AG04449 (cell line): ENCODE data around the gene TANGO2.

Experiments used
- CTCF ChIA-PET: fragments of 350-600 bp; formaldehyde crosslinking; extraction: SDS; loops from one replicate; lab custom pipeline; 2021; ENCODE audit warnings: antibody characterized with exemption; lab: Yijun Ruan, JAX
- POLR2A ChIA-PET: fragments of 400-600, 350-600 bp; formaldehyde crosslinking; extraction: SDS; loops from one replicate; lab custom pipeline; 2020; ENCODE audit warnings: antibody characterized with exemption, inconsistent platforms; lab: Yijun Ruan, JAX
- DNase-seq: peaks from one replicate; pipeline ENCODE4 v3.0.0-alpha.2; 2010; ENCODE audit warnings: low read depth, low spot score
- H3K4me3 ChIP-seq: 2 replicates; pipeline ENCODE4 v1.5.1; 2011; ENCODE audit warnings: low read depth, mild to moderate bottlenecking, control low read depth, low read length
- CTCF ChIP-seq: IDR thresholded peaks from one replicate; pipeline ENCODE4 v1.5.1; 2011; ENCODE audit warnings: mild to moderate bottlenecking, moderate library complexity, low read length, control low read depth, inconsistent platforms; ENCODE audit not compliant: insufficient read depth; ENCODE audit errors: missing control alignments

Gene TANGO2

DNA sequence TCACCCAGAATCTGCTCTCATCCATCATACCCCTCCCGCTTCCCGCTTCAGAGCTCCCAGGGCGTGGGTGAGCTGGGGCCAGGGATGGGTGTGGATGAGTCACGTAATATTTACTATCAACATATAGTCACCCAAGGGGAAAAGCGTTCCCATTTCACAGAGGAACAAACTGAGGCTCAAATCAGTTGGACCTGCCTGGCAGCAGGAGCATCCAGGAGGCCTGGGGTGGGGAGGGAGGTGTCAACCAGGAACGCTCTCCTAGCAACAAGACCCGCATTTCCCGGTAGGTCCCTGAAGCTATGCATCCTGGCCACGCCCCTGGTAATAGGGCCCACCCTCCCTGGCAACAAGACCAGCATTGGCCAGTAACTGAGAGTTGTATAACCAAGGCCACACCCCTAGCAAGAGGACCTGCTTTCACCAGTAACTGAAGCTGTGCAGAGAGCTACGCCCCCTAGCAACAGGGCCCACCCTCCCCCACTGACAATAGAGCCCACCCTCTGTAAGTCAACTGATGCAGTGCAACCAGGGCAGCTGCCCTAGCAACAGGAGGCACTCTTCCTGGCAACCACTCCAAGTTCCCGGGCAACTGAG is 46.5 kb upstream of the TANGO2 start:
- no peak for TF ChIP-seq CTCF
- ChIA-PET POLR2A (no interaction called here), CTCF (interaction anchor here (0.6 to 11.5 kb wide), 7 partner anchors 10 to 244 kb away, joined by 3 to 172 read pairs (median 5); no protein-coding TSS in a partner anchor)
- no peak for DNase-seq
- no peak overlapping the region for H3K4me3 ChIP-seq

DNA sequence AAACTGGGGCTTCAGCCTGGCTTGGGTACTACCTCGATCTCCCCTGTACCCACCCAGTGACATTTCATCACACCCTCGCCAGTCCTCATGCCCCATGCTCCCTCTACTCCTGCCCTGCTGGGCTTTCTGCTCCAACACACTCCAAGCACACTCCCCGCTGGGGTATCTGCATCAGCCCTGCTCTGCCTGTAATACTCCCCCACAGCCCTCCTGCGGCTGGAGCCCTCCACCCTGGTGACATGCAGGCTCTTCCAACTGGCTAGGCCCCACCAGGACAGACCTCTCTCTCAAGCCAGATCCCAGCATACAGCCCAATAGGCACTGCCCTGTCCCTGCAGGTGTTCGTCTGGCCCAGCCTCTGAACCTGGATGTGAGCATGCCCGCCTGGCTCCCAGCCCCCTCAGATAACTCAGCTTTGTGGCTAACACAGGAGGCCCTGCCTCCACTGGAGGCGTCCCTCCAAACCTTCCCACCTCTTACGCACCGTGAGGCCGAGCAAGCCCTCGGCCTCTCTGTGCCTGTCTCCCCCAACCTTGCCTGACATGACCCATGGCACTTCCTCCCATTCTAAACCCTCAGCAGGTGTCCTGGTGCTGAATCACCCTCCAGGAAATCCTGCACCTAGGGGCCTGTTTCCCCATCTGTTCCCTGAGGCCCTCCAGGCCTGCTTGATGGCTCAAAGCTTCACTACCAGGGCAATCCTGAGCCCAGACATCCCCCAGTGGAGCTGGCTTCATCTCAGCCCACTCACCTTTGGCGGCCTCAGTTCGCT is 45.8 kb upstream of the TANGO2 start:
- ChIA-PET POLR2A (no interaction called here), CTCF (interaction anchor here (0.6 to 11.5 kb wide), 4 partner anchors 9 to 143 kb away, joined by 3 to 172 read pairs (median 16); no protein-coding TSS in a partner anchor)
- no peak overlapping the region for H3K4me3 ChIP-seq
- TF ChIP-seq CTCF = no peak
- DNase-seq = no peak

GRCh38 chr22:19975707-19976035 is 45.2 kb upstream of the TANGO2 start:
- no peak for TF ChIP-seq CTCF
- no peak overlapping the region for H3K4me3 ChIP-seq
- CTCF ChIA-PET = interaction anchor here (6.0 to 11.5 kb wide), 2 partner anchors 8 to 37 kb away, joined by 28 to 172 read pairs; no protein-coding TSS in a partner anchor
- DNase-seq = no peak
- POLR2A ChIA-PET = no interaction called here

GRCh38 chr22:19976671-19977070 is 44.2 kb upstream of the TANGO2 start:
- TF ChIP-seq CTCF = no peak
- ChIA-PET POLR2A (no interaction called here), CTCF (no interaction called here)
- no peak overlapping the region for H3K4me3 ChIP-seq
- DNase-seq = no peak

DNA sequence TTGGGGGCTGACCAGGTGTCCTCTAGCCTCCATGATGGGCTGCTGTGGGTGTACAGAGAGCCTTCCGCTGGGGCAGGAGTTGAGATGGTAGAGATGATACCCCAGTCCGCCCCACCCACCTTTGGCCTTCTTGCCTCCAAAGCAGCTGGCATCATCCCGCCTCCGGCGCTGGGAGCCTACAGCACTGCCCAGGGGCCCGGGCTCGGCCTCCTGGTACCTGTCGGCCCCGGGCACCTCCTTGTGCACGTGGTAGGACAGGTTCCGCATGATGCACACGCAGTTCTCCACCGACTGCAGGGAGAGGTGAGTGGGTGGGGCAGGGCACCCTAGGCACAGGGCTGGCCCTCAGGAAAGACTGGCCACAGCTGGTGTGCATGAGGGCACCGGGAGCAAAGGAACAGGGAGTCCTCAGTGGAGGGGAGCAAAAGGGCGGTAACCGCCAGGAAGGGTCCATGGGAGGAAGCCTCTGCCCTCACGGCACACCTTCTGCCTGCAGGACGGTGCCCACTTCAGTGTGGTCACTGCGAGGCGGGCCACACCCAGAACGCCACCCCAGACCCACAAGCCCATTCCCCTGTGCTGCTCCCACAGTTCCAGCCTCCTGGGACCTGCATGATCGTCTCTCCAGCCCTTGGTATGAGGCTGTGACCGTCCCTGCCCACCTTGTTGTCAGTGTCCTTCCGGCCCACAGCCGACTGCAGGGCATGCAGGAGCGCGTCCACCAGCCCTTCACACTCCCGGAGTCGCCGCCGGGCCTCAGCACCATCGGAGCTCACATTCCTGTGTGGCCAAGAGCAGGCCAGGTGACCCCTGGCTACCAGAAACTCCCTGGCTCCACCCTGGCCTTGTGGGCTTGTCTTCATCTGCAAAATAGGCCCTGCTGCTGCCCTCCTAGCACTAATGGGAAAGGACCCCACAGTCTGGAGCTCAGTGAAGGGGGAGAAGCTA is 43.3 kb upstream of the TANGO2 start:
- no peak overlapping the region for H3K4me3 ChIP-seq
- no peak for DNase-seq
- ChIA-PET POLR2A (no interaction called here), CTCF (interaction anchor here (2.3 to 3.0 kb wide), 2 partner anchors 7 to 9 kb away, joined by 8 to 12 read pairs; no protein-coding TSS in a partner anchor)
- TF ChIP-seq CTCF = no peak

GRCh38 chr22:19978748-19979147 is 42.2 kb upstream of the TANGO2 start:
- POLR2A ChIA-PET = no interaction called here
- H3K4me3 ChIP-seq = no peak overlapping the region
- no peak for TF ChIP-seq CTCF
- CTCF ChIA-PET = interaction anchor here (2.3 to 3.0 kb wide), 2 partner anchors 8 to 10 kb away, joined by 8 to 12 read pairs; no protein-coding TSS in a partner anchor
- no peak for DNase-seq
